Progenitor cell of endocrine pancreas (in vitro differentiated cells): ENCODE results near the gene FLT3. TPM values are rescaled to one million over a fixed set of nuclear protein-coding genes. Genes with fewer than 3 reads are reported as not detected.
A peak's percentile ranks its signal among the peaks of the same experiment; 100 is the strongest.

Source experiments
- DNase-seq: peaks from one replicate; pipeline ENCODE4 v3.0.0; 2021; ENCODE audit warnings: low spot score; ENCODE audit not compliant: unreplicated experiment
- H3K27ac Mint-ChIP-seq: 2 replicates; pipeline ENCODE4 v1.8.0; 2021; ENCODE audit warnings: mild to moderate bottlenecking, moderate library complexity, mixed read lengths
- H3K27me3 Mint-ChIP-seq: 2 replicates; pipeline ENCODE4 v1.8.0; 2021; ENCODE audit warnings: mixed read lengths
- H3K36me3 Mint-ChIP-seq: 2 replicates; pipeline ENCODE4 v1.8.0; 2022; ENCODE audit warnings: mixed read lengths; ENCODE audit not compliant: insufficient read depth
- H3K4me1 Mint-ChIP-seq: 2 replicates; pipeline ENCODE4 v1.8.0; 2021; ENCODE audit warnings: low read depth, mixed read lengths
- H3K4me3 Mint-ChIP-seq: 2 replicates; pipeline ENCODE4 v1.8.0; 2021; ENCODE audit warnings: low read depth, mild to moderate bottlenecking, moderate library complexity, mixed read lengths
- H3K9me3 Mint-ChIP-seq: 2 replicates; pipeline ENCODE4 v1.8.0; 2021; ENCODE audit warnings: low read depth, mixed read lengths
- total RNA-seq: library from RNA; stranded (reverse); gene quantifications from 2 replicates; pipeline ENCODE4 v1.2.1, GENCODE V29; 2021
- TF ChIP-seq, protein P1 (sequence below): fragments of 200-600 bp; sonication (generic); IDR thresholded peaks from one replicate; pipeline ENCODE4 v1.5.0; 2021; ENCODE audit warnings: antibody characterized with exemption, mild to moderate bottlenecking; ENCODE audit not compliant: unreplicated experiment

FLT3 gene
- total RNA-seq, 1 donor from 2014 or later, result 0.17 TPM

DNA sequence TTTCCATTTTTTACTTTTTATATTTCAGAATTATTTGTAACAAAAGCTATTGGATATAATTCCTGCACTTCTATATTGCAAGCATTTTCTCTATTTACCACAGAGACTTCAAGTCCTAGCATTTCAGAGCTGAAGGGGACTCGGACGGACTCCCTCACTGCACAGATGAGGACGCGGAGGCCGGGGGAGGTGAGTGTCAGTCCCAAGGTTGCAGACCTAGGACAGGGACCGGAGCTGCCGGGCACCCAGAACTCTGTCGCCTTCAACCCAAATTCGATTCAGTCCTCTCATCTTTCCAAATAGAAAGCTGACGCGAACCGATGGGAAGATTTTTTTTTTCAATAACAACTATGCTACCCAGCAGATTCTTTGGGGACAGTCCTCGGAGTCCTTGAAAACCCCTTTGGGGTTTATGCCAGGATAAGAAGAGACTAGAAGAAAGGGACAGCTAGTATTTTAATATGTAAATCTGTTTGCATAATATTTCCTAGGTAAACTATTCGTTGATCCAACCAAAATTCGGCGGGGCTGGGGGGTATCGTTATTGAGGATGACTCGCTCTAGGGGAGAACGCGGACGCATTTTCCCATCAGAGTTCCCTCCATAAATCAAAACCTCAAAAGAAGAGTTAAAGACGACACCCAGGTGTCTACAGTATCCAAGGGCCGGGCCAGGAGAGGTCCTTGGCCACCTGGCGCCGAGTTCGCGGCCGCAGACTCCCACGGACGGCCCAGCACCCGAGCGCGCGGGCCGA is 803 bp downstream of the FLT3 start:
- no peaks in the 10 kb centered on the region for H3K36me3 Mint-ChIP-seq
- H3K27me3 Mint-ChIP-seq, result peaks cover 71% of the 10 kb centered on the region
- no peak overlapping the region for H3K27ac Mint-ChIP-seq
- peak overlapping the region; percentile 60 for H3K4me3 Mint-ChIP-seq
- TF ChIP-seq, protein P1, sequence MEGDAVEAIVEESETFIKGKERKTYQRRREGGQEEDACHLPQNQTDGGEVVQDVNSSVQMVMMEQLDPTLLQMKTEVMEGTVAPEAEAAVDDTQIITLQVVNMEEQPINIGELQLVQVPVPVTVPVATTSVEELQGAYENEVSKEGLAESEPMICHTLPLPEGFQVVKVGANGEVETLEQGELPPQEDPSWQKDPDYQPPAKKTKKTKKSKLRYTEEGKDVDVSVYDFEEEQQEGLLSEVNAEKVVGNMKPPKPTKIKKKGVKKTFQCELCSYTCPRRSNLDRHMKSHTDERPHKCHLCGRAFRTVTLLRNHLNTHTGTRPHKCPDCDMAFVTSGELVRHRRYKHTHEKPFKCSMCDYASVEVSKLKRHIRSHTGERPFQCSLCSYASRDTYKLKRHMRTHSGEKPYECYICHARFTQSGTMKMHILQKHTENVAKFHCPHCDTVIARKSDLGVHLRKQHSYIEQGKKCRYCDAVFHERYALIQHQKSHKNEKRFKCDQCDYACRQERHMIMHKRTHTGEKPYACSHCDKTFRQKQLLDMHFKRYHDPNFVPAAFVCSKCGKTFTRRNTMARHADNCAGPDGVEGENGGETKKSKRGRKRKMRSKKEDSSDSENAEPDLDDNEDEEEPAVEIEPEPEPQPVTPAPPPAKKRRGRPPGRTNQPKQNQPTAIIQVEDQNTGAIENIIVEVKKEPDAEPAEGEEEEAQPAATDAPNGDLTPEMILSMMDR, result no peak
- no peaks in the 10 kb centered on the region for H3K4me1 Mint-ChIP-seq
- H3K9me3 Mint-ChIP-seq, result no peaks in the 10 kb centered on the region
- no peak for DNase-seq

DNA sequence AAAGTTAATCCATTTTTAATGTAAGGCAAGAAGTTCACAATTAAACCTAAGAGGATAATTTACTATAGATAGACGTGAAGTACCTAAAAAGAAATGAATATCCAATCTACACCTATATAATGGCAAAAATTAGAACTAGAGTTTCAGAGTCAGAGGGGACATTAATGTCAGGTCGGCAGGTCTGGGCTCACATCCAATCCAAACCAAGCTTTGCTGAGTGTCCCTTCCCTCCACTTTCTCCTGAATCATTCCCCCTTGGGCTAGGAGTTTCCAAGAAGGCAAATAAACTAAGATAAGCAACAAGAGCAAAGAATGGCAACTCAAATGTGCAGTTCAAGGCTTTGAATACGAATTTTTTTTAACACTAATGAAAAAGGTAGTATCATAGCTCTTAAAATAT is 2.9 kb downstream of the FLT3 start:
- TF ChIP-seq, protein P1, result no peak

DNA sequence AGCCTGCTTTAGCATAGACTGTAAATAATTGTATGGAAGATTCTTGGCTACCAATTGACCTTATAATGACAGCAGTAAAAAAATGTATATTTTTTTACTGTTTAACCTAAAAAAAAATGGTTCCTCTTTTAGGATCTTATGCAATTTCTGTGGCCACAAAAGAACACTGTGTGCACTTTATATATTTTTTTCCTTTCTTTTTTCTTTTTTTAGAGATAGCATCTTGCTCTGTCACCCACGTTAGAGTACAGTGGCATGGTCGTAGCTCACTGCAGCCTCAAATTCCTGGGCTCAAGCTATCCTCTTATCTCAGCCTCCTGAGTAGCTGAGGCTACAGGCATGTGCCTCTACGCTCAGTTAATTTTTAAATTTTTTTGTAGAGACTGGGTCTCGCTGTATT is 6.1 kb downstream of the FLT3 start:
- peaks cover 45% of the 10 kb centered on the region for H3K27me3 Mint-ChIP-seq
- no peaks in the 10 kb centered on the region for H3K9me3 Mint-ChIP-seq
- H3K36me3 Mint-ChIP-seq, result no peaks in the 10 kb centered on the region
- no peak overlapping the region for H3K4me3 Mint-ChIP-seq
- TF ChIP-seq, protein P1, result no peak
- no peaks in the 10 kb centered on the region for H3K4me1 Mint-ChIP-seq
- no peak overlapping the region for H3K27ac Mint-ChIP-seq
- no peak for DNase-seq

More for the DNA sequence above, 2.9 kb downstream of the FLT3 start:
- H3K4me3 Mint-ChIP-seq, result no peak overlapping the region
- no peaks in the 10 kb centered on the region for H3K9me3 Mint-ChIP-seq
- no peak for DNase-seq
- no peak overlapping the region for H3K27ac Mint-ChIP-seq
- peaks cover 68% of the 10 kb centered on the region for H3K27me3 Mint-ChIP-seq
- H3K4me1 Mint-ChIP-seq, result no peaks in the 10 kb centered on the region
- H3K36me3 Mint-ChIP-seq, result no peaks in the 10 kb centered on the region

DNA sequence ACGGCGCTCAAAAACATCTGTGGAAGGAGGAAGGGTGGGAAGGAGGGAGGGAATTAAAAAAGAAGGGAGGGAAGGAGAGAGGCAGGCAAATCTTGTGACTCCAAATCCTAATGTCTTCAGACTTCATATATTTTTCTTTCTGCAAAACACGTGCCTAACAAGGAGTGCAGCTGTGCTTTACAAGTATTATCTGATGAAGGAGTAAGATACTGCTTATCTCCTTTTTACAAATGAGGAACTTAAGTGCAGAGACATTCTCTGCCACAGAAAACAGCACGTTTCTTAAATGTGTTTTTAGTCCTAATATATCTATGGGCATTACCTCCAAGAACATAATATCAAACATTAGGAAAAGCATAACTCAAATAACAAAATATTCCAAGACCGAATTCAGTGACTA is 6.5 kb downstream of the FLT3 start:
- TF ChIP-seq, protein P1, result no peak
- H3K36me3 Mint-ChIP-seq, result no peaks in the 10 kb centered on the region
- no peaks in the 10 kb centered on the region for H3K4me1 Mint-ChIP-seq
- H3K27ac Mint-ChIP-seq, result no peak overlapping the region
- no peaks in the 10 kb centered on the region for H3K9me3 Mint-ChIP-seq
- no peak overlapping the region for H3K4me3 Mint-ChIP-seq
- H3K27me3 Mint-ChIP-seq, result peaks cover 40% of the 10 kb centered on the region
- no peak for DNase-seq

DNA sequence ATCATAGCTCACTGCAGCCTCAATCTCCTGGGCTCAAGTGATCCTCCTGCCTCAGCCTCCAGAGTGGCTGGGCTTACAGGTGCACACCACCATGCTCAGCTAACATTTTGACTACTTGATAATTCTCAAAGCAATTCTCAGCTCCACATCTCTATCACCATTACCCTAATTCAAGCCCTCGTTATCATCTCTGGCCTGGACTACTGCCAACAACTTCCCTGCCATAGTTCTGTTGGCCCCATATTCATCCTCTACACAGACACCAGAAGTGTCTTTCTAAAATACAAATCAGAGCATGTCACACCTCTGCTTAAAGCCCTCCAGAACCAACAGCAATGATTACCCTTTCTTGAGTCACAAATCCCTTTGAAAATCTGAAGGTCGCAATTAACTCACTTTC is 7.9 kb downstream of the FLT3 start:
- Mint-ChIP-seq H3K27ac (no peak overlapping the region), H3K27me3 (peaks cover 31% of the 10 kb centered on the region), H3K9me3 (no peaks in the 10 kb centered on the region), H3K4me1 (no peaks in the 10 kb centered on the region), H3K36me3 (no peaks in the 10 kb centered on the region), H3K4me3 (no peak overlapping the region)
- no peak for DNase-seq
- TF ChIP-seq, protein P1, result no peak
